Muscle layer of duodenum (tissue), 2 donors: ENCODE results near the gene HK1.

Experiments used
- H3K27ac ChIP-seq: one replicate; pipeline ENCODE4 v1.7.0; 2013; ENCODE audit warnings: mild to moderate bottlenecking, low read length
- H3K27me3 ChIP-seq: one replicate; pipeline ENCODE4 v1.7.0; 2013; ENCODE audit warnings: low read depth, mild to moderate bottlenecking, control low read depth, low read length
- H3K36me3 ChIP-seq, 2 donors: one replicate each; pipeline ENCODE4 v1.7.0; 2013; ENCODE audit warnings: low read length in 2 of 2, control low read depth in 1 of 2, mild to moderate bottlenecking in 1 of 2; ENCODE audit not compliant: insufficient read depth in 2 of 2, control insufficient read depth in 1 of 2
- H3K4me1 ChIP-seq, 2 donors: one replicate each; pipeline ENCODE4 v1.7.0; 2013; ENCODE audit warnings: low read length in 2 of 2, mild to moderate bottlenecking in 2 of 2, control low read depth in 1 of 2, moderate library complexity in 1 of 2; ENCODE audit not compliant: insufficient read depth in 2 of 2, control insufficient read depth in 1 of 2
- H3K4me3 ChIP-seq, 2 donors: one replicate each; pipeline ENCODE4 v1.7.0; 2013; ENCODE audit warnings: low read length in 2 of 2, low read depth in 1 of 2, mild to moderate bottlenecking in 1 of 2
- H3K9me3 ChIP-seq, 2 donors: one replicate each; pipeline ENCODE4 v1.7.0; 2013; ENCODE audit warnings: low read length in 2 of 2, control low read depth in 1 of 2, mild to moderate bottlenecking in 1 of 2; ENCODE audit not compliant: control insufficient read depth in 1 of 2
- donor health status: healthy.

HK1 gene

GRCh38 chr10:69382382-69383117, 104.3 kb downstream of the HK1 start:
- no peak overlapping the region for H3K4me3 ChIP-seq
- peaks cover 0 to 3% of the 10 kb centered on the region in 2 donors for H3K4me1 ChIP-seq
- H3K27me3 ChIP-seq = no peaks in the 10 kb centered on the region
- no peak overlapping the region for H3K27ac ChIP-seq
- H3K9me3 ChIP-seq = no peaks in the 10 kb centered on the region
- H3K36me3 ChIP-seq = peaks cover 50 to 60% of the 10 kb centered on the region in 2 donors

DNA sequence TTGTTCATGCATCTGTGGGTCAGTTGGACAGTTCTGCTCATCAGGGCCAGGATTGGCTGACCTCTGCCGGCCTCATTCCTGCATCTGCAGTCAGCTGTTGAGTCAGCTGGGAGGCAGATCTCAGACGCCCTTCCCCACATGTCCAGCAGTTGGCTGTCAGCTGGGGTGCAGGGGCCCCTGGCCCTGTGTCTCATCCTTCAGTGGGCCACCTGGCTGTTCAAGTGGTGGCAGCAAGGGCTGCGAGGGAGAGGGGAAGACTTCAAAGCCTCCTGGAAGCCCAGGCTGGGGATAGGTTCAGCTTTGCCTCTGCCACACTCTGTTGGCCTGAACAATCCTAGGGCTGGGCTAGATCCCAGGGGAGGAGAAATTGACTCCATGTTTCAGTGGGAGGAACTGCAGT, 105.3 kb downstream of the HK1 start:
- H3K36me3 ChIP-seq = peaks cover 54 to 66% of the 10 kb centered on the region in 2 donors
- no peaks in the 10 kb centered on the region for H3K9me3 ChIP-seq
- peaks cover 0 to under 1% of the 10 kb centered on the region in 2 donors for H3K4me1 ChIP-seq
- H3K4me3 ChIP-seq = no peak overlapping the region
- no peak overlapping the region for H3K27ac ChIP-seq
- H3K27me3 ChIP-seq = no peaks in the 10 kb centered on the region

DNA sequence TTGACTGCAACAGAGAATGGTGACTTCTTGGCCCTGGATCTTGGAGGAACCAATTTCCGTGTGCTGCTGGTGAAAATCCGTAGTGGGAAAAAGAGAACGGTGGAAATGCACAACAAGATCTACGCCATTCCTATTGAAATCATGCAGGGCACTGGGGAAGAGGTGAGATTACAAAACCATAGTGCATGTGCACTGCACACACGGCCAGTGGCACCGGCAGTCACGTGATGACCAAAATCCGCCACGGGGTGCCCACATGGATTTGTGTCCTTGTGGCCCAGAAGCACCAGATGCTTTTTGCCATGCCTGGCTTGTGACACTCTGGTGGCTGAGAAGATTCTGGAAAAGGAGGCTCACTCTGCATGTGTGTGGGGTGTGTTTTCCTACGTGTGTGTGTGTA, 106.0 kb downstream of the HK1 start:
- no peaks in the 10 kb centered on the region for H3K9me3 ChIP-seq
- H3K36me3 ChIP-seq = peaks cover 61 to 73% of the 10 kb centered on the region in 2 donors
- H3K4me1 ChIP-seq = no peaks in the 10 kb centered on the region
- no peaks in the 10 kb centered on the region for H3K27me3 ChIP-seq
- no peak overlapping the region for H3K27ac ChIP-seq
- no peak overlapping the region for H3K4me3 ChIP-seq

DNA sequence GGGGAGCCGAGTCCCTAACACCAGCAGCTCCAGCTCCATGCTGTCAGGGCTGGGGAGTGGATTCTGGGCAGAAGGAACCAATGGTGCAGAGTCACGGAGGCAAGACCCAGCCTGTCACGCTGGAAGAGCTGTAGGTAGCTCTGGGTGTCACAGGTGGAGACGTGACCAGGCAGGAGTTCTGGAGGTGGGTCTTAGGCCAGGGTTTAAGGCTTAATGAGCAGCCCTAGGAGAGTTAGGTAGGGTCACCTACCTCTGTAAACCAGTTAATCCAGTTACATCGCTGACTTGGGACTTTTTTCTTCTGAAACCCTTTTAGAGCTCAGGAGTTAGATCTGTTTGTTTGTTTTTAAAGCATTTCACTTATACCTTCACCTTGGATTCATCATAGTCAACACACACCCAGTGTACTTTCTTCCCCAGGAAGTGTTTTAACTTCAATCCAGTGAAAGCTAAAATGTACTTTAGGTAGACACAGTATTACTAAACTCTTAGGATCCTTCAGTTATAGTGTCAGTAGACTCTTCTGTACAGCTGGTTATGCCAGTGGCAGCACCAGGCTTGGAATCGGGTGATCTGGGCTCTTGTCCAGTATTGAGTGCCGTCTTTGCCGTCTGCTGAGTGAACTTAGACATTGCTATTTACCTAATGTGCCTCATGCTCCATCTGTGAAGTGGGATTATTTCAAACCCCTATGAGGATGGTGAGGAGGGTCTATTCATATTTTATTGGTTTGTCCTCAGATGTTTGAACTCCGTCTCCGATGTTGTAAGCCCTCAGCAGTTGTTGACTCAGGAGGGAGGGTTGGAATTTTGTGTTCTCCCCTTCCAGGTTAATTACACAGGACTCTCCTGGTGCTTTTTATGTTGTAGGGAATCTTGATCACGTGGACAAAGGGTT, 107.4 kb downstream of the HK1 start:
- Histone ChIP-seq H3K9me3 (no peaks in the 10 kb centered on the region), H3K27ac (no peak overlapping the region), H3K36me3 (peaks cover 57 to 68% of the 10 kb centered on the region in 2 donors), H3K27me3 (no peaks in the 10 kb centered on the region), H3K4me3 (no peak overlapping the region), H3K4me1 (peaks cover 0 to 11% of the 10 kb centered on the region in 2 donors)

DNA sequence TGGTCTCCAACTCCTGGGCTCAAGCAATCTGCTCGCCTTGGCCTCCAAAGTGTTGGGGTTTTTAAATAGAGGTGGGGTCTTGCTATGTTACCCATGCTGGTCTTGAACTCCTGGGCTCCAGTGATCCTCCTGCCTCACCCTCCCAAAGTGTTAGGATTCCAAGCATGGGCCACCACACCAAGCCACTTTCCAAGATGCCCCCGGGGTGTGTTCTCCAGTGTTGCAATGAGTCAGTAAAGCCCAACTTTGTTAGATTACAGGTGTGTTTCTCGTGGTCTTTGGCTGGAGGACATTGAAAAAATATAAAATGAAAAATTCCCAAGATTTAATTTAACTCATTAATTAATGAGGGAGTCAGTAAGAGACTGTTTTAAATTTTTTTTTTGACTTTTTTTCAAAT, 109.2 kb downstream of the HK1 start:
- H3K36me3 ChIP-seq = peaks cover 54 to 67% of the 10 kb centered on the region in 2 donors
- H3K9me3 ChIP-seq = no peaks in the 10 kb centered on the region
- H3K27me3 ChIP-seq = no peaks in the 10 kb centered on the region
- no peak overlapping the region for H3K27ac ChIP-seq
- no peak overlapping the region for H3K4me3 ChIP-seq
- H3K4me1 ChIP-seq = peaks cover 0 to 15% of the 10 kb centered on the region in 2 donors

GRCh38 chr10:69388488-69388887, 110.2 kb downstream of the HK1 start:
- Histone ChIP-seq H3K36me3 (peaks cover 46 to 57% of the 10 kb centered on the region in 2 donors), H3K9me3 (no peaks in the 10 kb centered on the region)

GRCh38 chr10:69389827-69390490, 111.7 kb downstream of the HK1 start:
- no peaks in the 10 kb centered on the region for H3K9me3 ChIP-seq
- H3K4me1 ChIP-seq = peaks cover 0 to 15% of the 10 kb centered on the region in 2 donors
- no peaks in the 10 kb centered on the region for H3K27me3 ChIP-seq
- H3K36me3 ChIP-seq = peaks cover 40 to 53% of the 10 kb centered on the region in 2 donors
- H3K4me3 ChIP-seq = no peak overlapping the region
- no peak overlapping the region for H3K27ac ChIP-seq

More at GRCh38 chr10:69388488-69388887, 110.2 kb downstream of the HK1 start:
- Histone ChIP-seq H3K4me1 (peaks cover 0 to 15% of the 10 kb centered on the region in 2 donors), H3K27ac (no peak overlapping the region), H3K4me3 (no peak overlapping the region), H3K27me3 (no peaks in the 10 kb centered on the region)

DNA sequence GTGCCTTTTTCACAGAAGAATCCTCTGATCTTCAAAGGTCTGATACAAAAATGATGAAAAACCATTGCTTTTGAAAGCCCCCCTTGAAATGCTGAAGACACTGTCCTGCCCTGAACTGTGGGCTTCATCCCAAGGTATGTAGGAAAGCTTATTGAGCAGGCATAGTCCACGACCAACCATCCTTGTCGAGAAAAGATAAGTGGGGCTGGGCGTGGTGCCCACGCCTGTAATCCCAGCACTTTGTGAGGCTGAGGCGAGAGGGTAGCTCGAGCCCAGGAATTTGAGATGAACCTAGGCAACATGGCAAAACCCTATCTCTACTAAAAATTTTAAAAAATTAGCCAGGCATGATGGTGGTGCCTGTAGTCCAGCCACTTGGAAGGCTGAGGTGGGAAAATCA, 112.9 kb downstream of the HK1 start:
- Histone ChIP-seq H3K27ac (no peak overlapping the region), H3K4me1 (peaks cover 0 to 15% of the 10 kb centered on the region in 2 donors), H3K9me3 (no peaks in the 10 kb centered on the region), H3K27me3 (no peaks in the 10 kb centered on the region), H3K4me3 (no peak overlapping the region), H3K36me3 (peaks cover 28 to 48% of the 10 kb centered on the region in 2 donors)

DNA sequence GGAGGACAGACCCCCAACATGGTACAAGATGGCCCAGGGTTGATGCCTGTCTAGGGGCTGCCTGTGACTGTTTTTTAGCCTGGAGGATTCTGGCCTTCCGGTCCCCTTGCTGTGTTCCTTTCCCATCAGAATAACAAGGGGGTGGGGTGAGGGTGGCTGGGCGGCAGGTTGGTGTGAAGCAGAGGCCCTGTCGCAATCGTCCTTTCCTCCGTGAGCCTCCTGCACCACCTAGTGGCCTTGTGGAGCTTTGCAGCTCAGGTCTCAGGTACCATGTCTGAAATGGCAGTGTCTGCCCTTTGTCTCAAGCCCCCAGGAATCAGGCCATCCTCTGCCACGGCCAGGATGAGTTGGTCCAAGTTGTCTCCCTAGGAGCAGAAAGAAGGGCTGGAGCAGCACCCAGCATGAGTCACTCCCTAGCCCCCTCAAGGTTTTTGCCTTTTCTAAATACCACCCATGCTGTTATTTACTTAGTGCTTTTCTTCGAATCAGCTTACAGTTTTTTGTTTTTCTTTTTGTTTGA, 114.2 kb downstream of the HK1 start:
- Histone ChIP-seq H3K27me3 (no peaks in the 10 kb centered on the region), H3K4me3 (no peak overlapping the region), H3K36me3 (peaks cover 26 to 52% of the 10 kb centered on the region in 2 donors), H3K9me3 (no peaks in the 10 kb centered on the region), H3K4me1 (peaks cover 0 to 15% of the 10 kb centered on the region in 2 donors), H3K27ac (no peak overlapping the region)

DNA sequence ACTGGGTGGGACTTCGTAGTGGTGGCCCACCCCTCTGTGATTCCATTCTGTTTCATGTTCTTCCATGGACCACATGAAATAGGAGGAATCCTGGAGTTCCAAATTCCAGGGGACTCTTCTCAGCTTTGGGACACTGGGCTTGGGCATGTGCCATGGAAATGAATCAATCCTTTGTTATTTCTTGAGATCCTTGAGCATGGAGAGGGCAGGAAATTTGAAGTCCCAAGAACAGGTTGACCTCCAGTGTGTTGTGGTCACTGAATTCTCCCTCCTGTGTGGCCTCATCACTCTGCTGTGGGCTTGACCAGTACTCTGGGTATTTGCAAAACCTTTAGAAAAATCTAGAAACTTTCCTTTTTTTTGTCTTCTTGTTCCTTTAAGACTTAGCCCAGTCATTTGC, 115.7 kb downstream of the HK1 start:
- Histone ChIP-seq H3K9me3 (no peaks in the 10 kb centered on the region), H3K27ac (no peak overlapping the region), H3K4me1 (peaks cover 0 to 15% of the 10 kb centered on the region in 2 donors), H3K27me3 (no peaks in the 10 kb centered on the region), H3K36me3 (peaks cover 12 to 49% of the 10 kb centered on the region in 2 donors), H3K4me3 (no peak overlapping the region)

GRCh38 chr10:69397972-69398371, 119.7 kb downstream of the HK1 start:
- Histone ChIP-seq H3K9me3 (no peaks in the 10 kb centered on the region), H3K27ac (no peak overlapping the region), H3K36me3 (peaks cover 8 to 52% of the 10 kb centered on the region in 2 donors), H3K4me1 (peaks cover 0 to 6% of the 10 kb centered on the region in 2 donors), H3K27me3 (no peaks in the 10 kb centered on the region), H3K4me3 (no peak overlapping the region)
